ENCODE data around the gene CRACDL. TPM values are rescaled to one million over a fixed set of nuclear protein-coding genes. Genes with fewer than 3 reads are reported as not detected.

Gene CRACDL
- total RNA-seq, 1 donor: not detected

- H3K4me2 ChIP-seq (ENCODE audit: insufficient read depth, low read length): no peak overlapping the region
- no peaks in the 10 kb centered on the region for H3K79me2 ChIP-seq (ENCODE audit: insufficient read depth, low read length)
- H3K36me3 ChIP-seq (ENCODE audit: insufficient read depth, low read length): no peaks in the 10 kb centered on the region
- H2AFZ ChIP-seq (ENCODE audit: low read length): no peak overlapping the region
- peak; percentile 10 for DNase-seq (ENCODE audit: insufficient read length, low spot score, missing footprints)
- no peaks in the 10 kb centered on the region for H3K27me3 ChIP-seq (ENCODE audit: insufficient read depth, low read length)
- TF ChIP-seq CTCF (IDR thresholded peaks at IDR 0.05; ENCODE audit: extremely low read depth, low read depth, low read length): no peak
- H3K4me1 ChIP-seq (ENCODE audit: insufficient read depth, low read length): no peaks in the 10 kb centered on the region
- H3K4me3 ChIP-seq (ENCODE audit: insufficient read depth, low read length): no peak overlapping the region
- no peaks in the 10 kb centered on the region for H4K20me1 ChIP-seq (ENCODE audit: insufficient read depth, low read length)
- H3K27ac ChIP-seq (ENCODE audit: low read depth, low read length): no peak overlapping the region
- H3K9me3 ChIP-seq (ENCODE audit: low read depth, low read length): no peaks in the 10 kb centered on the region
Measured at GRCh38 chr2:98782570-98782969, 153.5 kb downstream of the CRACDL start.

- no peak for DNase-seq (ENCODE audit: insufficient read length, low spot score, missing footprints)
- H3K4me1 ChIP-seq (ENCODE audit: insufficient read depth, low read length): no peaks in the 10 kb centered on the region
- H3K27me3 ChIP-seq (ENCODE audit: insufficient read depth, low read length): no peaks in the 10 kb centered on the region
- no peak for TF ChIP-seq CTCF (IDR thresholded peaks at IDR 0.05; ENCODE audit: extremely low read depth, low read depth, low read length)
- no peaks in the 10 kb centered on the region for H4K20me1 ChIP-seq (ENCODE audit: insufficient read depth, low read length)
- no peaks in the 10 kb centered on the region for H3K9me3 ChIP-seq (ENCODE audit: low read depth, low read length)
- no peak overlapping the region for H3K4me2 ChIP-seq (ENCODE audit: insufficient read depth, low read length)
- H2AFZ ChIP-seq (ENCODE audit: low read length): no peak overlapping the region
- H3K79me2 ChIP-seq (ENCODE audit: insufficient read depth, low read length): no peaks in the 10 kb centered on the region
- no peak overlapping the region for H3K4me3 ChIP-seq (ENCODE audit: insufficient read depth, low read length)
- H3K27ac ChIP-seq (ENCODE audit: low read depth, low read length): no peak overlapping the region
- no peaks in the 10 kb centered on the region for H3K36me3 ChIP-seq (ENCODE audit: insufficient read depth, low read length)
Measured at GRCh38 chr2:98781822-98782221, 154.2 kb downstream of the CRACDL start.

GRCh38 chr2:98778741-98779483, 157.1 kb downstream of the CRACDL start:
- H3K4me3 ChIP-seq (ENCODE audit: insufficient read depth, low read length): no peak overlapping the region
- no peak overlapping the region for H2AFZ ChIP-seq (ENCODE audit: low read length)
- DNase-seq (ENCODE audit: insufficient read length, low spot score, missing footprints): peak; percentile 50
- no peaks in the 10 kb centered on the region for H3K36me3 ChIP-seq (ENCODE audit: insufficient read depth, low read length)
- no peaks in the 10 kb centered on the region for H3K79me2 ChIP-seq (ENCODE audit: insufficient read depth, low read length)
- no peaks in the 10 kb centered on the region for H3K9me3 ChIP-seq (ENCODE audit: low read depth, low read length)
- no peak overlapping the region for H3K27ac ChIP-seq (ENCODE audit: low read depth, low read length)
- TF ChIP-seq CTCF (IDR thresholded peaks at IDR 0.05; ENCODE audit: extremely low read depth, low read depth, low read length): no peak
- H3K27me3 ChIP-seq (ENCODE audit: insufficient read depth, low read length): peaks cover under 1% of the 10 kb centered on the region
- H3K4me2 ChIP-seq (ENCODE audit: insufficient read depth, low read length): no peak overlapping the region
- no peaks in the 10 kb centered on the region for H4K20me1 ChIP-seq (ENCODE audit: insufficient read depth, low read length)
- H3K4me1 ChIP-seq (ENCODE audit: insufficient read depth, low read length): no peaks in the 10 kb centered on the region

- H3K27ac ChIP-seq (ENCODE audit: low read depth, low read length): no peak overlapping the region
- H2AFZ ChIP-seq (ENCODE audit: low read length): no peak overlapping the region
- no peaks in the 10 kb centered on the region for H3K36me3 ChIP-seq (ENCODE audit: insufficient read depth, low read length)
- H3K9me3 ChIP-seq (ENCODE audit: low read depth, low read length): no peaks in the 10 kb centered on the region
- DNase-seq (ENCODE audit: insufficient read length, low spot score, missing footprints): peak; percentile 9
- no peaks in the 10 kb centered on the region for H3K79me2 ChIP-seq (ENCODE audit: insufficient read depth, low read length)
- H3K4me2 ChIP-seq (ENCODE audit: insufficient read depth, low read length): no peak overlapping the region
- H3K4me3 ChIP-seq (ENCODE audit: insufficient read depth, low read length): no peak overlapping the region
- no peak for TF ChIP-seq CTCF (IDR thresholded peaks at IDR 0.05; ENCODE audit: extremely low read depth, low read depth, low read length)
- no peaks in the 10 kb centered on the region for H3K4me1 ChIP-seq (ENCODE audit: insufficient read depth, low read length)
- H4K20me1 ChIP-seq (ENCODE audit: insufficient read depth, low read length): no peaks in the 10 kb centered on the region
- H3K27me3 ChIP-seq (ENCODE audit: insufficient read depth, low read length): peaks cover 5% of the 10 kb centered on the region
Measured at GRCh38 chr2:98778151-98778550, 157.9 kb downstream of the CRACDL start.

All from osteoblast (primary cell).